Fibroblast of pulmonary artery (primary cell): ENCODE measurements around the gene MAPRE3.
"Not testable (repeated sequence)": the region's sequence is repeated elsewhere in the genome, so short reads cannot be mapped to it uniquely, and the experiment has no call there.

Source experiments
- DNase-seq: peaks from one replicate; pipeline ENCODE4 v3.0.0-alpha.2; 2010; ENCODE audit warnings: low read depth
- H3K4me3 ChIP-seq: replicated peaks from 2 replicates; pipeline ENCODE4 v1.5.1; 2011; ENCODE audit warnings: low read depth, mild to moderate bottlenecking, control low read depth, low read length, moderate library complexity
- TF ChIP-seq, protein P1 (sequence below): IDR thresholded peaks from 2 replicates; pipeline ENCODE4 v1.5.1; 2011; ENCODE audit warnings: mild to moderate bottlenecking, control low read depth, low read length, inconsistent platforms; ENCODE audit errors: missing control alignments

Gene MAPRE3

DNA sequence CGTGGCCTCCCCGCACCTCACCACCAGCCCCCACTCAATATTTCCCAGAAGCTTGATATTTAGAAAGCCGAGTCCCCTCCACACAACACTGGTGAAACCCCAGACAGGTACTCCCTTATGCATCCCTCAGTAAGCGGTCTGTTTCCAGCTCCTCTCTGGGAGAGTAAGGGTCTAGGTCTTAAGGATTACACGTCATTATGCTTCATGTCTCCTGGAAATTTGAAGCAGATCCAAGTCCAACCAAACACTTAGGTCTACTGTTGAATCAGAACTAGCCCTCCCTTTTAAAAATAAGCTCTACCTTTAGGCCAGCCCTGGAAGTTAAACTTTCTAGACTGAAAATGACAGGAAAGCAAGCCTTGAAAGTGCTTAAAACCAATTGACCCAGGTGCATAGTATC, 102.5 kb downstream of the MAPRE3 start:
- TF ChIP-seq, protein P1, sequence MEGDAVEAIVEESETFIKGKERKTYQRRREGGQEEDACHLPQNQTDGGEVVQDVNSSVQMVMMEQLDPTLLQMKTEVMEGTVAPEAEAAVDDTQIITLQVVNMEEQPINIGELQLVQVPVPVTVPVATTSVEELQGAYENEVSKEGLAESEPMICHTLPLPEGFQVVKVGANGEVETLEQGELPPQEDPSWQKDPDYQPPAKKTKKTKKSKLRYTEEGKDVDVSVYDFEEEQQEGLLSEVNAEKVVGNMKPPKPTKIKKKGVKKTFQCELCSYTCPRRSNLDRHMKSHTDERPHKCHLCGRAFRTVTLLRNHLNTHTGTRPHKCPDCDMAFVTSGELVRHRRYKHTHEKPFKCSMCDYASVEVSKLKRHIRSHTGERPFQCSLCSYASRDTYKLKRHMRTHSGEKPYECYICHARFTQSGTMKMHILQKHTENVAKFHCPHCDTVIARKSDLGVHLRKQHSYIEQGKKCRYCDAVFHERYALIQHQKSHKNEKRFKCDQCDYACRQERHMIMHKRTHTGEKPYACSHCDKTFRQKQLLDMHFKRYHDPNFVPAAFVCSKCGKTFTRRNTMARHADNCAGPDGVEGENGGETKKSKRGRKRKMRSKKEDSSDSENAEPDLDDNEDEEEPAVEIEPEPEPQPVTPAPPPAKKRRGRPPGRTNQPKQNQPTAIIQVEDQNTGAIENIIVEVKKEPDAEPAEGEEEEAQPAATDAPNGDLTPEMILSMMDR, result no peak
- peak; percentile 60 for DNase-seq
- H3K4me3 ChIP-seq, result no peak overlapping the region

DNA sequence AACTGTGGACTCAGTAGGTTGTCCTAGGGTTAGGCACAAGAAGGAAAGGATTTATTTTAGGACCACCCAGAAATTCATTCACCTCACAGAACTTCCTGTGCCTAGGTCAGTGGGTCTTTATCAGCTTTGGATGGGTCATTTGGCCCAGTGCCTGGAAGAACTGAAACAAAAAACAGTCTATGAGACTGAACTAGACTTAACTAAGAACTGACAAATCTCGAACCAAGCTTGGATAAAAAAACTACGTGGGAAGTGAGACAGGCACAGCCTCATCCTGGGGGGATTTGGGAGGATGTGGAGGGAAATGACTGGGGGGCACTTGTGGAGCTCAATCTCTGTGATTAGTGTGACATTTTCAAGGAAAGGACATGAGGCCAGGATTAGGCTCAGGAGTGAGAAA, 103.3 kb downstream of the MAPRE3 start:
- H3K4me3 ChIP-seq, result no peak overlapping the region
- DNase-seq, result no peak
- TF ChIP-seq, protein P1, result no peak

DNA sequence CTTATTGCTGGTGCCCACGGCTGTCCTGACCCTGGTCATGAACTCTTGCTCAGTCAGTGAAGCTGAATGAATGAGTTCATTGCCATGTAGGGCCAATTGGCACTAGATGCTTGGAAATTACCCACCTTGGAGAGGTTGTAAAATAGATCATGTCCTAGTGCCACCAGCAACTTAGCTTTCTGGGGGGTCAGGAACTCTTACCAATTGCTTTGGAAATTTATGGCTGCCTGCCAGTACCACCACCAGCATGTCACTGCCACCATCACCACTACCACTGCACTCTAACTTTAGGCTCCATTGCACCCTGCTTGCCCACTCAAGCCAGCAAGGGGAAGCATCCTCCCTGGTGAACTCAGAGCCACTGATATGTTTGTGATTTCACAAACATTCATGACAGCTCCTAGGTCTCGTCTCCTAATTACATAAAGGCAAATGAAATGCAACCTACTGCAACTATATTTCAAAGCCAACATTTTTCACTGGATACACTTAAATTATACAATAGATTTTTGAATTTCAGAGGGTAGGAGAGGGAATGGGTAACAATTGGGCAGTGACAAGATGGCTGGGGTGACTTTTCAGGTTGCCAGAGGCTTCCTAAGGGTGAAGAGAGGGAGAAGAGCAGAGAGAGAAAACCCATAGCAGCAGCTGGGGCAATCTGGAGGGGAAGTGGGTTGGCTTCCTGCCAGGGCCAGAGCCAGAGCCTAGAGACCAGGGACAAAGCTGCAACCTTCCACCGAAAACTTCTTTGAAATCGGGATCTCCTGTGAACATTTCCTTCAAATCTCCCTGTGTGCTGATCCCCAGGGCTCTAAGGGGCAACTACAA, 104.5 kb downstream of the MAPRE3 start:
- peak; percentile 76 for DNase-seq
- TF ChIP-seq, protein P1, result no peak
- no peak overlapping the region for H3K4me3 ChIP-seq

DNA sequence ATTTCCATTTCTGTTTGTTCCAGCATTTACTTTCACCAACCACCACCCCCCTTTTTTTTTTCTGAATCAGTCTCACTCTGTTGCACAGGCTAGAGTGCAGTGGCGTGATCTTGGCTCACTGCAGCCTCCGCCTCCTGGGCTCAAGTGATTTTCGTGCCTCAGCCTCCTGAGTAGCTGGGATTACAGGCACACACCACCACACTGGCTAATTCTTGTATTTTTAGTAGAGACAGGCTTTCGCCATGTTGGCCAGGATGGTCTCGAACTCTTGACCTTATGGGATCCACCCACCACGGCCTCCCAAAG, 105.1 kb downstream of the MAPRE3 start:
- H3K4me3 ChIP-seq, DNase-seq: not testable (repeated sequence)

DNA sequence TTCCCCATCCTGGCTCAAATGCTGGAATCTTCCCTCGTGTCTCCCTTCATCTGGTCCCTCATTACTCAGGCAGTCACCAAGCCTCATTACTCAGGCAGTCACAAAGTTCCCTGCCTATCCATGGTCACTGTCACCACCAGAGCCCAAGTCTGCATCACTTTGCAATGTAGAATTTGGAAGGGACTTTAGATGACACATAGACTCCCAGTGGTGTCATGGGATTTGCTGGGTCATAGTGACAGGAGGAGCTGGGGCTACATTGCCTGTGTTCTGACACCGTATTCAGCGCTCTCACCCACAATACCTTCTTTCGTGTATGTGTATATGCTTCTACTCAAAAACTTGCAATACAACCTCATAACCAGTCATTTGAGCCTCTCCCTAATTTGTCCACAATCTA, 105.9 kb downstream of the MAPRE3 start:
- no peak overlapping the region for H3K4me3 ChIP-seq
- DNase-seq, result no peak
- TF ChIP-seq, protein P1, result no peak
